AG04450 (cell line): Measurements from ENCODE around the gene EIF4E3. TPM values are rescaled to one million over a fixed set of nuclear protein-coding genes. Genes with fewer than 3 reads are reported as not detected.

Experiments used
- CTCF ChIA-PET: fragments of 300-600, 350-600 bp; formaldehyde crosslinking; extraction: SDS; loops from one replicate; lab custom pipeline; 2022; ENCODE audit warnings: antibody characterized with exemption, inconsistent platforms; lab: Charles Lee
- POLR2A ChIA-PET: fragments of 350-600 bp; formaldehyde crosslinking; extraction: SDS; loops from one replicate; lab custom pipeline; 2021; ENCODE audit warnings: antibody characterized with exemption, inconsistent platforms; lab: Yijun Ruan, JAX
- DNase-seq: peaks from one replicate; pipeline ENCODE4 v3.0.0-alpha.2; 2011; ENCODE audit warnings: low read depth, low spot score
- H3K27ac ChIP-seq: one replicate; pipeline ENCODE4 v1.5.1; 2012; ENCODE audit warnings: low read depth, low read length, control low read depth
- H3K27me3 ChIP-seq: one replicate; pipeline ENCODE4 v1.6.0; 2012; ENCODE audit warnings: low read length; ENCODE audit not compliant: control insufficient read depth, insufficient read depth
- H3K4me3 ChIP-seq: 2 replicates; pipeline ENCODE4 v1.5.1; 2011; ENCODE audit warnings: mild to moderate bottlenecking, low read depth, low read length, control low read depth
- H3K9me3 ChIP-seq: 2 replicates; pipeline ENCODE4 v1.5.1; 2012; ENCODE audit warnings: low read length; ENCODE audit not compliant: control insufficient read depth, insufficient read depth
- CTCF ChIP-seq: IDR thresholded peaks from 2 replicates; pipeline ENCODE4 v1.5.1; 2011; ENCODE audit warnings: low read depth, low read length, control low read depth, inconsistent platforms
- polyA plus RNA-seq: library from polyadenylated mRNA; depleted of rRNA; stranded (reverse); fragments of >200 nt; gene quantifications from 2 replicates; pipeline ENCODE4 v1.2.3, GENCODE V29; 2011

EIF4E3 gene
- polyA plus RNA-seq, 1 experiment = 2.3 TPM

- no peaks in the 10 kb centered on the region for H3K27me3 ChIP-seq
- no peak for TF ChIP-seq CTCF
- H3K27ac ChIP-seq = no peak overlapping the region
- ChIA-PET CTCF (interaction anchor here (0.8 kb wide), 1 partner anchor 10 kb away, joined by 4 read pairs; no protein-coding TSS in a partner anchor), POLR2A (no interaction called here)
- no peaks in the 10 kb centered on the region; the same call in 1 of the 2 replicates for H3K9me3 ChIP-seq
- DNase-seq = no peak
- no peak overlapping the region for H3K4me3 ChIP-seq
Measured at GRCh38 chr3:71671216-71671845, 53.9 kb downstream of the EIF4E3 start.

- Histone ChIP-seq H3K27me3 (peaks cover 8% of the 10 kb centered on the region), H3K27ac (no peak overlapping the region), H3K9me3 (no peaks in the 10 kb centered on the region), H3K4me3 (no peak overlapping the region)
- no peak for DNase-seq
- TF ChIP-seq CTCF = no peak
- POLR2A ChIA-PET = no interaction called here
- CTCF ChIA-PET = interaction anchor here (0.7 to 1.7 kb wide), 2 partner anchors 12 to 18 kb away, joined by 3 to 4 read pairs; no protein-coding TSS in a partner anchor
Measured at GRCh38 chr3:71662568-71662967, 62.6 kb downstream of the EIF4E3 start.

- Histone ChIP-seq H3K4me3 (no peak overlapping the region), H3K9me3 (no peaks in the 10 kb centered on the region), H3K27me3 (peaks cover 8% of the 10 kb centered on the region), H3K27ac (no peak overlapping the region)
- POLR2A ChIA-PET = no interaction called here
- TF ChIP-seq CTCF = no peak
- no peak for DNase-seq
- CTCF ChIA-PET = interaction anchor here (0.7 to 1.7 kb wide), 2 partner anchors 9 to 19 kb away, joined by 3 to 4 read pairs; no protein-coding TSS in a partner anchor
Measured at GRCh38 chr3:71662056-71662455, 63.1 kb downstream of the EIF4E3 start.

DNA sequence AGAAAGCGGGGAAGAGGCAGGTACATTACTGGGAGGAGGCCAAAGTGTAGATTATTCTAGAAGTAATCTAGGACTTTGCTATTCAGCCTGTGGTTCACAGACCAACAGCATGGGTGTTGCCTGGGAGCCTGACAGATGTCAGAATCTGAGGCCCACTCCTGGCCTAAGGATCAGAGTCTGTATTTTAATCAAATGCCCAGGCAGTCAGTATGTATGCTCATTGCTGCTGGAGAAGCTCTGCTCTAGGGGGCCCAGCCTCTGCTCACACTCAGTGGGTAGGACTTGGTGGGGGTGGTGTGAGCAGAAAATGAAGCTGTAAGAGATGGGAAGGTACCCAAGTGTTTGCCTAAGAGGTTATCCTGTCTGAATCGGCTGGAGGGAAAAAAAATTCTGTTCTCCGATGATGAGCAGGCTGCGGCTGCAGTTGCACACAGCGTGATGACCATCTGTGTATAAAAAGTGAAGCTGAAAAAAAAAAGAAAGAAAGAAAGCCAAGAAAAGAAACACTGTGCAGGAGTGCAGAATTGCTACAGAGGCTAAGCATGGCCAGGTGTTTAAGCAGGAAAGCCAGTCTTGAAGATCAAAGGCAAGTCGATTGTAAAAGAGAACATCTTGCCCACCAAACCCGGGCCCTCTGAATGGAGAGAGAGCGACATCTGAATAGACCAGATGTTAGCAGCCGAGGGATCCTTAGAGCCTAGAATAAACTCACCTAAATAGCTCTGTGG is 65.2 kb downstream of the EIF4E3 start:
- POLR2A ChIA-PET = no interaction called here
- CTCF ChIA-PET = interaction anchor here (0.7 to 1.6 kb wide), 2 partner anchors 7 to 21 kb away, joined by 3 to 5 read pairs; no protein-coding TSS in a partner anchor
- no peak overlapping the region for H3K4me3 ChIP-seq
- TF ChIP-seq CTCF = no peak
- H3K27ac ChIP-seq = no peak overlapping the region
- peaks cover 8% of the 10 kb centered on the region for H3K27me3 ChIP-seq
- no peak for DNase-seq
- H3K9me3 ChIP-seq = no peaks in the 10 kb centered on the region
